GM19025 (cell line): ENCODE measurements around the gene ZBTB7C.

Experiments
- ATAC-seq: cut with Tn5 transposase; IDR thresholded peaks from one replicate; pipeline ENCODE4 v1.9.1; 2021; ENCODE audit warnings: mild to moderate bottlenecking, low read depth, moderate library complexity; ENCODE audit not compliant: unreplicated experiment

Gene ZBTB7C

GRCh38 chr18:48018851-48019250, 390.3 kb downstream of the ZBTB7C start:
- ATAC-seq = no peak

GRCh38 chr18:48017635-48018034, 391.5 kb downstream of the ZBTB7C start:
- no peak for ATAC-seq

- no peak for ATAC-seq
Measured at GRCh38 chr18:48013162-48013561, 396.0 kb downstream of the ZBTB7C start.

- no peak for ATAC-seq
Measured at GRCh38 chr18:48011926-48012465, 397.2 kb downstream of the ZBTB7C start.

GRCh38 chr18:48010264-48010663, 398.9 kb downstream of the ZBTB7C start:
- ATAC-seq = no peak

GRCh38 chr18:48009116-48009745, 400.0 kb downstream of the ZBTB7C start:
- ATAC-seq = no peak

- ATAC-seq = peak; percentile 79
Measured at GRCh38 chr18:48007955-48008701, 401.1 kb downstream of the ZBTB7C start.

GRCh38 chr18:48007381-48007780, 401.8 kb downstream of the ZBTB7C start:
- no peak for ATAC-seq

- ATAC-seq = no peak
Measured at GRCh38 chr18:48006415-48007175, 402.6 kb downstream of the ZBTB7C start.

- ATAC-seq = no peak
Measured at GRCh38 chr18:48004577-48004976, 404.6 kb downstream of the ZBTB7C start.

GRCh38 chr18:48003426-48004349, 405.5 kb downstream of the ZBTB7C start:
- no peak for ATAC-seq

- ATAC-seq = no peak
Measured at GRCh38 chr18:48002933-48003365, 406.2 kb downstream of the ZBTB7C start.

- ATAC-seq = no peak
Measured at GRCh38 chr18:48000701-48001100, 408.5 kb downstream of the ZBTB7C start.

GRCh38 chr18:47999801-48000248, 409.4 kb downstream of the ZBTB7C start:
- ATAC-seq = no peak

GRCh38 chr18:47997338-47997780, 411.8 kb downstream of the ZBTB7C start:
- no peak for ATAC-seq

- ATAC-seq = no peak
Measured at GRCh38 chr18:47996091-47996541, 413.1 kb downstream of the ZBTB7C start.

GRCh38 chr18:47995654-47996053, 413.5 kb downstream of the ZBTB7C start:
- ATAC-seq = no peak

- no peak for ATAC-seq
Measured at GRCh38 chr18:47993409-47993808, 415.8 kb downstream of the ZBTB7C start.

GRCh38 chr18:47992976-47993375, 416.2 kb downstream of the ZBTB7C start:
- no peak for ATAC-seq

GRCh38 chr18:47992266-47992665, 416.9 kb downstream of the ZBTB7C start:
- ATAC-seq = no peak
